ENCODE results near the gene ATL3.

DNA sequence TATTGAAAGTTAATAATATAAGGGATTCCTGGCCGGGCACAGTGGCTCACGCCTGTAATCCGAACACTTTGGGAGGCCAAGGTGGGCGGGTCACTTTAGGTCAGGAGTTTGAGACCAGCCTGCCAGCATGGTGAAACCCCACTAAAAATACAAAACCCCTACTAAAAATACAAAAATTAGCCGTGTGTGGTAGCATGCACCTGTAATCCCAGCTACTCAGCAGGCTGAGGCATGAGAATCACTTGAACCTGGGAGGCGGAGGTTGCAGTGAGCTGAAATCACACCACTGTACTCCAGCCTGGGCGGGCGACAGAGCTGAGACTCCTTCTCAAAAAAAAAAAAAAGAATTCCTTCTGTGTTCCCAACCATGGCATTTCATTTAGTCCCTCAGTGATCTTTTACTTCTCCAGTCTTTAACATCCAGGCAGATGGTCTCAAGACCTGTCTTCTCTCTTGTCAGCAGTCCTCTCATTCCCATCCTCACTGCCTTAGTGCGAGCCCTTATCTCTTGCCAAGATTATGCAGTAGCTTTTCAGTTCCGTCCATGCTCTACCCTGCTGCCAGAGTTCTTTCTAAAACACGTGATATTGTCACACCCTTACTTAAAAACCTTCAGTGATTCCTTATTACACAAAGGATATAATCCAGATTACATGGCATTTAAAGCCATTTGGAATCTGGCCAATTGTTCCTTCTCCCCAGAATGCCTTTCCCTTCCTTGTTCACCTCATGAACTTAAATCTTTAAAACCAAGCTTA lies 28.0 kb upstream of the ATL3 start:
- TF ChIP-seq, protein P1, sequence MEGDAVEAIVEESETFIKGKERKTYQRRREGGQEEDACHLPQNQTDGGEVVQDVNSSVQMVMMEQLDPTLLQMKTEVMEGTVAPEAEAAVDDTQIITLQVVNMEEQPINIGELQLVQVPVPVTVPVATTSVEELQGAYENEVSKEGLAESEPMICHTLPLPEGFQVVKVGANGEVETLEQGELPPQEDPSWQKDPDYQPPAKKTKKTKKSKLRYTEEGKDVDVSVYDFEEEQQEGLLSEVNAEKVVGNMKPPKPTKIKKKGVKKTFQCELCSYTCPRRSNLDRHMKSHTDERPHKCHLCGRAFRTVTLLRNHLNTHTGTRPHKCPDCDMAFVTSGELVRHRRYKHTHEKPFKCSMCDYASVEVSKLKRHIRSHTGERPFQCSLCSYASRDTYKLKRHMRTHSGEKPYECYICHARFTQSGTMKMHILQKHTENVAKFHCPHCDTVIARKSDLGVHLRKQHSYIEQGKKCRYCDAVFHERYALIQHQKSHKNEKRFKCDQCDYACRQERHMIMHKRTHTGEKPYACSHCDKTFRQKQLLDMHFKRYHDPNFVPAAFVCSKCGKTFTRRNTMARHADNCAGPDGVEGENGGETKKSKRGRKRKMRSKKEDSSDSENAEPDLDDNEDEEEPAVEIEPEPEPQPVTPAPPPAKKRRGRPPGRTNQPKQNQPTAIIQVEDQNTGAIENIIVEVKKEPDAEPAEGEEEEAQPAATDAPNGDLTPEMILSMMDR (IDR thresholded peaks at IDR 0.05; ENCODE audit: extremely low read depth in 1 of 2, insufficient read depth in 1 of 2, low read depth in 1 of 2, low read length in 2 of 2), result no peak
- TF ChIP-seq GATA2 (IDR thresholded peaks at IDR 0.05; ENCODE audit: insufficient read depth, insufficient read length, low read depth, low read length), result no peak
- TF ChIP-seq JUN (IDR thresholded peaks at IDR 0.05; ENCODE audit: borderline replicate concordance, insufficient read depth, insufficient read length, low read depth), result no peak

All from endothelial cell of umbilical vein (primary cell).